PC-9 (cell line): ENCODE results near the gene TRAF1. TPM values are rescaled to one million over a fixed set of nuclear protein-coding genes. Genes with fewer than 3 reads are reported as not detected.

Experiments
- BruUV-seq: library from RNA; stranded (reverse); fragments of 400-500 nt; replicated peaks from 2 replicates; lab custom pipeline; 2021; lab: Mats Ljungman, UMichigan
- CTCF ChIA-PET: fragments of 300-600 bp; sonication (Branson Sonifier 250); formaldehyde crosslinking; loops from one replicate; lab custom pipeline; 2022; ENCODE audit warnings: antibody characterized with exemption; lab: Charles Lee
- POLR2A ChIA-PET: fragments of 300-600 bp; sonication (Branson Sonifier 250); formaldehyde crosslinking; loops from one replicate; lab custom pipeline; 2022; ENCODE audit warnings: antibody characterized with exemption; ENCODE audit not compliant: unreplicated experiment; lab: Charles Lee
- DNase-seq, 2 experiments: peaks; one replicate each; pipeline versions ENCODE4 v3.0.0 to v3.0.0-alpha.2; 2015 to 2022; ENCODE audit warnings: mixed read lengths in 1 of 2
- H2AFZ ChIP-seq: fragments of 200-600 bp; sonication (generic); 2 replicates; pipeline ENCODE4 v1.8.1; 2017; ENCODE audit warnings: antibody characterized with exemption
- H3F3A ChIP-seq: fragments of 200-600 bp; sonication (generic); 2 replicates; pipeline ENCODE4 v1.8.1; 2017; ENCODE audit warnings: antibody characterized with exemption, mild to moderate bottlenecking, low read depth; ENCODE audit not compliant: insufficient read depth
- H3K27ac ChIP-seq: fragments of 200-600 bp; sonication (generic); 2 replicates; pipeline ENCODE4 v1.6.1; 2016; ENCODE audit warnings: mixed run types
- H3K27me3 ChIP-seq: fragments of 200-600 bp; sonication (generic); 2 replicates; pipeline ENCODE4 v1.6.1; 2016; ENCODE audit warnings: low read depth, mixed run types; ENCODE audit not compliant: insufficient read depth
- H3K36me3 ChIP-seq: fragments of 200-600 bp; sonication (generic); 2 replicates; pipeline ENCODE4 v1.6.1; 2016; ENCODE audit warnings: low read depth, mixed run types
- H3K4me1 ChIP-seq: fragments of 200-600 bp; sonication (generic); replicated peaks from 2 replicates; pipeline ENCODE4 v1.6.1; 2016; ENCODE audit warnings: mixed run types; ENCODE audit not compliant: insufficient read depth
- H3K4me2 ChIP-seq: fragments of 200-600 bp; sonication (generic); 2 replicates; pipeline ENCODE4 v1.6.1; 2017; ENCODE audit warnings: mixed run types
- H3K4me3 ChIP-seq: fragments of 200-600 bp; sonication (generic); 2 replicates; pipeline ENCODE4 v1.6.1; 2016; ENCODE audit warnings: mixed run types
- H3K79me2 ChIP-seq: fragments of 200-600 bp; sonication (generic); 2 replicates; pipeline ENCODE4 v1.6.1; 2017; ENCODE audit warnings: low read depth, mixed run types
- H3K9me2 ChIP-seq: fragments of 200-600 bp; sonication (generic); 2 replicates; pipeline ENCODE4 v1.8.1; 2017; ENCODE audit warnings: mild to moderate bottlenecking; ENCODE audit not compliant: insufficient read depth
- H3K9me3 ChIP-seq: fragments of 200-600 bp; sonication (generic); 2 replicates; pipeline ENCODE4 v1.8.1; 2016; ENCODE audit warnings: low read depth; ENCODE audit not compliant: insufficient read depth
- H4K20me1 ChIP-seq: fragments of 200-600 bp; sonication (generic); 2 replicates; pipeline ENCODE4 v1.8.1; 2017; ENCODE audit not compliant: insufficient read depth
- CTCF ChIP-seq: fragments of 200-600 bp; sonication (generic); conservative IDR thresholded peaks from 2 replicates; pipeline ENCODE4 v1.6.1; 2017; ENCODE audit warnings: mixed run types, antibody characterized with exemption, mild to moderate bottlenecking, moderate library complexity
- EZH2 ChIP-seq: fragments of 200-600 bp; sonication (generic); IDR thresholded peaks from 2 replicates; pipeline ENCODE4 v1.8.0; 2017; ENCODE audit warnings: antibody characterized with exemption, low read depth
- intact Hi-C: fragments of 100-400 bp; cut with micrococcal nuclease; formaldehyde crosslinking; loops from one replicate; pipeline ENCODE4 v1.10.0; 2022; ENCODE audit not compliant: unreplicated experiment
- total RNA-seq: library from RNA; stranded (reverse); gene quantifications from 2 replicates; pipeline ENCODE4 v1.2.3, GENCODE V29; 2021

The TRAF1 gene
- total RNA-seq, 1 experiment from 2014 or later = 2.7 TPM

DNA sequence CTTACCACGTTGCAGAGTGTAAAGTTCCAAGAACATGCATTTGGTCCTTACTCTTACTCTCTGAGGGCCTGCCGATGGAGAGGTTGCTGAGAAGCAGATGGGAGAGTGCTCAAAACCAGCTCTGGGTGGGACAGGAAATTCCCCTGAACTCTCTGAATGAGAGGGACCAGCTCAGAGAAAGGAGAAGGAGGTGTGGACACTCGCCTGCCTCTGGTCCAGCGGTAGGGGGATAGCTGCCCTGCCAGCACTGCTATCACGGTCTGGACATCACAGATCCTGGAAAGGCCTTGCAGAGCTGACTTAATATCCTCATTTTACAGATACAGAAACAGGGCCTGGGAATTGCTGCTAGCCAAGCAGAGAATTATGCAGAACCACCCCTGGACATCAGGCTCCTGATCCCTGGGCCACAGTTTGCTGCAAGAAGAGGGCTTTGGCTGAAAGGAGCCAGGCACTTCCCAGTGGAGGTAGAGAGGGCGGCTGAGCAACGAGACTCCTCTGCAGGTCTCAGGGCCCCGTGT is 4.9 kb downstream of the TRAF1 start:
- no peak overlapping the region for H3K4me2 ChIP-seq
- ChIA-PET CTCF (no interaction called here), POLR2A (no interaction called here)
- H3K36me3 ChIP-seq = no peaks in the 10 kb centered on the region
- intact Hi-C loops = no loop called here
- no peak overlapping the region for H3K4me3 ChIP-seq
- no peaks in the 10 kb centered on the region for H3K9me3 ChIP-seq
- H3K79me2 ChIP-seq = no peaks in the 10 kb centered on the region
- no peak overlapping the region for H2AFZ ChIP-seq
- peaks cover 2% of the 10 kb centered on the region for H3F3A ChIP-seq
- H3K4me1 ChIP-seq = no peaks in the 10 kb centered on the region
- H3K27ac ChIP-seq = no peak overlapping the region
- H3K27me3 ChIP-seq = no peaks in the 10 kb centered on the region
- no peak for DNase-seq
- BruUV-seq = no TSS peak
- no peaks in the 10 kb centered on the region for H3K9me2 ChIP-seq
- no peaks in the 10 kb centered on the region for H4K20me1 ChIP-seq
- TF ChIP-seq CTCF (no peak), EZH2 (no peak)

- Histone ChIP-seq H3F3A (no peaks in the 10 kb centered on the region), H3K36me3 (no peaks in the 10 kb centered on the region), H3K27ac (no peak overlapping the region), H2AFZ (no peak overlapping the region), H3K9me2 (no peaks in the 10 kb centered on the region), H3K27me3 (no peaks in the 10 kb centered on the region), H4K20me1 (no peaks in the 10 kb centered on the region), H3K79me2 (no peaks in the 10 kb centered on the region), H3K4me2 (no peak overlapping the region), H3K4me3 (no peak overlapping the region), H3K4me1 (no peaks in the 10 kb centered on the region), H3K9me3 (no peaks in the 10 kb centered on the region)
- TF ChIP-seq CTCF = no peak
- TF ChIP-seq EZH2 = no peak
- intact Hi-C loops = no loop called here
- ChIA-PET CTCF (no interaction called here), POLR2A (no interaction called here)
- no peak for DNase-seq
- BruUV-seq = no TSS peak
These were observed 5.8 kb downstream of the TRAF1 start for GRCh38 chr9:120920806-120921178.

DNA sequence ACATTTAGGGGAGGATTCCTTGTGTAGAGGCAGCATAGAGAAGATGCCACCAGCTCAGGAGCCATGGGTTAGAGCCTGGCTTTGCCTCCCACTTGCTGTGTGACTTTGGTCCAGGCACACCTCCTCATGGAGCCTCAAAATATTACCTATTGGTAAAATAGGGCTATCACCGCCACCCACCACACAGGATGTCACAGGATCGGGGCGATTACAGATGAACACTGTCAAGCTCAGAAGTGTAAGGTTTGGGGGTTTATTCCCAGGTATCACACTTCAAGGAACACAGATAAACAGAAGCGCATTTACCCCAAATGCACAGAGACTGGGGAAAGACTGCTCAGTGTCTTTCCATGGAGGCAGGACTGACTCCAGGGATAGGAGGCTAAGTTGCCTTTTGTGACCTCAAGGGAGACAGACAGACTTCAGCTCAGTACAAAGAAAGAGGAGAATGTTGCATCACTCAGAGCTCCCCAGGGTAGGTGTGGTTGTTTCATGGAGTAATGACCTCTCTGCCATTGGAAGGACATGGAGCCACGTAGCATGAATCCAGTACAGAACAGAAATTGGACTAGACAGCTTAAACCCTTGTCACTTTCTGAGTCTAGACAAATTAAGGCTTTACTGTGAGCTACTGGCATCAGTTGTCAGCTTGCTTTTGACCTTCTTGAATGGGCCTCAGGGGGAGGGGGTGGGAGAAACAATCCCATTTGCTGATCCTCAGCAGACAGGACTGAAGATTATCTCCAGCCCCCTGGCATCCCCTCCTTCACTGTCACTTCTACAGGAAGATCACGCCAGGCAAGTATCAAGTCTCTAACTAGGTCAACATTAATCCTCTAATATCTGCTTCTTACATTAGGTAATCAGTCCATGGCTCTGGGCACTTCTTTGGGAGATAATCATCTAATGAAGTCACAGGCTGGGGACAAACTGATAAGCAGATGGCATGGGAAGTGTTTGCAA is 6.5 kb downstream of the TRAF1 start:
- DNase-seq = no peak
- Histone ChIP-seq H3K9me3 (no peaks in the 10 kb centered on the region), H3K79me2 (no peaks in the 10 kb centered on the region), H3K9me2 (no peaks in the 10 kb centered on the region), H3K4me1 (no peaks in the 10 kb centered on the region), H3K4me2 (no peak overlapping the region), H4K20me1 (no peaks in the 10 kb centered on the region), H3K4me3 (no peak overlapping the region), H3K27ac (no peak overlapping the region), H3F3A (no peaks in the 10 kb centered on the region), H3K27me3 (no peaks in the 10 kb centered on the region), H3K36me3 (no peaks in the 10 kb centered on the region), H2AFZ (no peak overlapping the region)
- ChIA-PET POLR2A (interaction anchor here (0.5 kb wide), 1 partner anchor 37 kb away, joined by 24 read pairs; no protein-coding TSS in a partner anchor), CTCF (interaction anchor here (0.6 kb wide), 2 partner anchors 30 to 432 kb away, joined by 7 to 10 read pairs; no protein-coding TSS in a partner anchor)
- no peak for TF ChIP-seq CTCF
- TF ChIP-seq EZH2 = no peak
- BruUV-seq = no TSS peak
- intact Hi-C loops = no loop called here
